GM18858 (cell line): ENCODE measurements around the gene TP63.

Experiments used
- ATAC-seq: cut with Tn5 transposase; IDR thresholded peaks from one replicate; pipeline ENCODE4 v1.9.1; 2021; ENCODE audit not compliant: unreplicated experiment

TP63 gene

DNA sequence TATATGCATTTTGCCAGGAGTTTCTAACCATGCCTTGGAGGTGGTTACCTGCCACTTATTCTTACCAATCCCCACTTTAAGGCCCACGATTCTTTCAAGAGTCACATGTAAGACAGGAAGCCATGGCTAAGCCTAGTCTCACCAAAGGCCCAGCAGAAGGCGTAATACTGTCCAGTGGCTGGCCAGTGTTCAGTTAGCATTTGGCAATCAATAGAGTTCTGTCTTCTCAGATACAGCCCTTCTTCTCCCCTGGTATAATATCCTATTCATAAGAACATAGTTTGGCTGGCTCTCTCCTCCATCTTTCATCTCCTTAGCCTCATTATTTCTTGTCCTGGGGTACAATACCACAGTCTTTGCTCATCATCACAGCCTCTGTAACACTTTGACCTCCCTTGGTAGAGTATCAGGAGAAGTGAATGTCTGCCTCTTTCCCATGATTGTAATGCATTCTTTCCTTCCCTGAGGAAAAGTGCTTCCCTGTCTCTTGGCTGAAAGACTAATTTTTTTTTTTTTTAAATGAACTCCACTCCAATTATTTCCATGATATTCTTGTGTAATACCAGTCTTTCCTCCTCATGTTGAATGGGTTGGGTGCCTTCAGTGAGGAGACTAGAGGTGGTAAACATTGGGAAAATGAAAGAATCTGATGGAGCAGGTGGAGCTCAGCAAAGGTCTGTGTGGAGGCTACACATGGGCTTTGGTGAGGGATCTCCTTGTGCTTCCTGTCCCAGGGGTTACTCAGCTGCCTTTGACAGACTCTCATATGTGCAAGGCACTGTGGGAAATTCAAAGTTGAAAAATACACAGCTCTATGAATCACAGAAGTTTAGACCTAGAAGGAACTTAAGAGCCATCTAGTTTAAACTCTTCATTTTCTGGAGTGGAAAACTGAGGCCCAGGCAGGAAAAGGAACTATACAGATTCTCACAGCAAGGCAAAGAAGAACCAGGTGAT, 271.3 kb downstream of the TP63 start:
- ATAC-seq: no peak

DNA sequence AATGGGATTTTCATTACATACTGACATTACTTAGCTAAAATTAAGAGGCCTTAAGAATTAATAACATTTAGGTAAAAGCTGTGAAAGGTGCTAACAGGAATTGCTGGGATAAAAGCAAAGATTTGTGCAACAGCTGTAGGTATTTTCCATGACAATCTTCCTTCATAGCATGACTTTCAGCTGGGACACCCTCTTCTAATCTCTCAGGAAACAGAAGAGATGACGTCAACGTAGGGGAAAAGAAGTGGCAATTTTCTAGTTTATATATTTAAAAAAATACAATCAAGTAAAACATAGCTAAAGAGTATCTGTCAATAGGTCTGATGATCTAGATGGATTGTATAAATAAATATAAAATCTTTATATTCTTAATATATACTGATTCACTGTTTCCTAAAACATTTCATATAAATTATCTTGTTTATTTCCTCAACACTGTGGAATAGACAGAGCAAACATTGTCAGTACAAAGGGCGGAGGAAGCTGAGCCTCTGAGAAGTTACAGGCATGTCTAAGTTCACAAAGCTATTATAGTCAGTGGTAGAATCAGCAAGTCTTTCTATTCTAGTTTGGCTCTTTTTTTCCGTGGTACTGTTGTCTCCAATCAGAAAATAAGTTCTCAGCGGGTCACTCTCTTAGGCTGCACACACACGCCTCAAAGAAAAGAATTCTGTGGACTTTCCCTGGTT, 272.5 kb downstream of the TP63 start:
- no peak for ATAC-seq

DNA sequence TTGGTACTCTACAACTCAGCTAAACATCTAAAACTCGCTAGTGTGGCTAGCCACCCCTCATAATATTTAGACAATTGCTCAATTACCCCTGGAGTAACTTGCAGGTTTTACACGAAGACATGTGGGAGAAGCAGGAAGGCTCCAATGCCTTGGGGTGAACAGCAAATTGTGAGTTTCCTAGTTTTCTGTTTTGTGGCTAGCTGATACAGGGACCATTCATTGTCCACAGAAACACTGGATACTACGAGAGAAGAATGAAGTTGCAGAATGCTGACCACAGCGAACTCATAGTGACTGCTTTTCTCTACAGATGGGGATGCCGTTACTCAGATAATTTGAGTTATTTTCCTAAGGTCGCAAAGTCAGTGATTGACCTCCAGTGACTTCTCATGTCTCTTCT, 276.6 kb downstream of the TP63 start:
- ATAC-seq: no peak

DNA sequence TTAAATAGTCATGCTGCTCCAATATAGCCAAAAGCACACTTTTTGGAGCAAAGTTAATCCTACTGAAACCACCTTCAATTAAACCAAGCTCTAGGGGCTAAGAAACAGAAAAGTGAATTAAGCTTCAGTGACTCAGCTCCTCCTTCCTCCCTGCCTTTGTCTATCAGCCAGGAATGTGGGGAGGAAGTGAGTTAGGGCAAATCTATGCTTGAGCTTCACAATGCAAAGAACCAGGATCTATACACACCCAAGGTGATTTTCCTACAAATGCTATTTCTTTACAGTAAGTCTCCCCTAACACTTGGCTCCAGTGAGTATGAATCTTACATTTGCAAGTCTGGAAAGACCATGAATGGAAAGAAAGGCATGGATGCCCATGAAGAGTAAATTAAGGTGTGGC, 277.5 kb downstream of the TP63 start:
- no peak for ATAC-seq

DNA sequence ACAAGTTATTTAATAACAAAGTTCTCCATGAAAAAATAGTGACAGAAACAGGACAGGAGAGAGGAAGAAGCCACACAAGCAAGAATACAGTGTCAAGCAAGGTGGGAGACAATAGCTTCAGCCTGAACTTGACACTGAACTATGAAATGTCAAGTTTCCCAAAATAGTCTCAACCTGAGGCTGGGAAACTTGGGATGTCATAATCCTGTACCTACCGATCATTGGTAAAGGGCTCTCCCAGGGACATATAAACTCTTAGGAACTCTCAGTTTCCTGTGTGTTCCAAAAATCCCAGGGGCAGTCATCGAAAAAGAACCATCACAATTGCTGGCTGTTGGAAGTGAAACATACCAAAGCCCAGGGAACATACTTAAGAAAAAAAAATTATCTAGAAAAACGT, 277.9 kb downstream of the TP63 start:
- no peak for ATAC-seq

DNA sequence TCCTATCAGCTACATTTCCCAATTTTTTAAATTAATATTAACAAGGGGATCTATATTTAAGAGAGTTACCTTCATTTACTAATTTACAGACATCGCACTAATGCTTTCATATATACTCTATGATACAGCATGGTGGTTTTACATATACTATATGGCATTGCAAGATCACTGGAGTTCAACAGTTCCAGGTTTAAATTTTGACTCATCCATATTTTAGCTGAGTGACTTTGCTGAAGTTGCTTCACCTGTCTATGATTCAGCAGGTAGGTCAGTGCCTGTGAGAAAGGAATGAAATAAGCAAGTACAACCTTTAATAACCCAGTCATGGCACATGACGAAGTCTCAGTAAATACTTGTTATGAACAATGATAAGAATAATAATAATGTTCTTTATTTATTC, 278.4 kb downstream of the TP63 start:
- no peak for ATAC-seq

DNA sequence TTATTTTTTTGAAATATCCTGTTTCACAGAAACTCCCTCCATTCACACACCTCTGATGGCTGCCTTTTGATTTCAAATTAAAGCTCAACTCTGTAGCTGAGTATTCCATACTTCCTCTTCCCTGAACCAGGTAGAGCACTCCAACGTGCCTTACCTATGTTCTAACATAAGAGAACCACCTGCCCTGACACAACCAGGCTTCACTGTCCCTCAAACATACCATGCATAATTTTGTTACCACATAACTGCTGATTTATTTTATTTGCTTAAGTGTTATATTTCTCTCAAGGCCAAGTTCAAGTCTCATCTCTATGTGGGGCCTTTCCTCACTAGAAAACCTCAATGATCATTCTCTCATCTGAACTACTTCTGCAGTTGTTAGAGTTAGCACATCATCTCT, 279.8 kb downstream of the TP63 start:
- ATAC-seq: no peak

DNA sequence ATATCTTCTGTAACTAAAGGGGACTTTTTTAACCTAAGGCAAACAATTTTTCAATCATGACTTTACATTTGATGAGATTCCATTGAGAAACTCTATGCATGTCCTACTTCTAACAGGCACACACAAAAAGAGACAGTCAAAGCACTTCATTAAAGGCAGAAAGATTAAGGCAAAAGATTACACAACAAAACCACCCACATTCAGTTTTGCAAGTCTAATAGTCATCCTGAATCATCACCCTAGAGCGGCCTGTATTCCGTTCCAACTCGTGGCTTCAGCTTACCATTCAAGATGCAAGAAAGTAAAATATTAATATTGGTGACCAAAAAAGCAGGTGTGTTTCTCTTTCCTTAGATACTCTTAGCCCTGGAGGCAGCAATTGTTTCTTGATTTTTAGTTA, 283.6 kb downstream of the TP63 start:
- no peak for ATAC-seq

DNA sequence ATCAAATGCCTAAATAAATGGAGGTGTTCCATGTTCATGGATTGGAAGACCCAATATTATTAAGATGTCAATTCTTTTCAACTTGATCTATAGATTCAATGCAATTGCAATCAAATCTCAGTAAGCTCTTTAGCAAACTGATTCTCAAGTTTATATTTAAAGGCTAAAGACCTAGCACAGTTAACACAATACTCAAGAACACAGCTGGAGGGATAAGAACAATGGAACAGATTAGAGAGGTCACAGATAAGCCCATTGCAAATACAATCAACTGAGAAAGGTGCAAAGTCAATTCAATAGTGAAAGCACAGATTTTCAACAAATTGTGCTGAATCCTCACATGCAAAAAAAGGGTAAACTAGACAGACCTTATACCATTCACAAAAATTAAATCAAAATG, 290.6 kb downstream of the TP63 start:
- ATAC-seq: no peak

DNA sequence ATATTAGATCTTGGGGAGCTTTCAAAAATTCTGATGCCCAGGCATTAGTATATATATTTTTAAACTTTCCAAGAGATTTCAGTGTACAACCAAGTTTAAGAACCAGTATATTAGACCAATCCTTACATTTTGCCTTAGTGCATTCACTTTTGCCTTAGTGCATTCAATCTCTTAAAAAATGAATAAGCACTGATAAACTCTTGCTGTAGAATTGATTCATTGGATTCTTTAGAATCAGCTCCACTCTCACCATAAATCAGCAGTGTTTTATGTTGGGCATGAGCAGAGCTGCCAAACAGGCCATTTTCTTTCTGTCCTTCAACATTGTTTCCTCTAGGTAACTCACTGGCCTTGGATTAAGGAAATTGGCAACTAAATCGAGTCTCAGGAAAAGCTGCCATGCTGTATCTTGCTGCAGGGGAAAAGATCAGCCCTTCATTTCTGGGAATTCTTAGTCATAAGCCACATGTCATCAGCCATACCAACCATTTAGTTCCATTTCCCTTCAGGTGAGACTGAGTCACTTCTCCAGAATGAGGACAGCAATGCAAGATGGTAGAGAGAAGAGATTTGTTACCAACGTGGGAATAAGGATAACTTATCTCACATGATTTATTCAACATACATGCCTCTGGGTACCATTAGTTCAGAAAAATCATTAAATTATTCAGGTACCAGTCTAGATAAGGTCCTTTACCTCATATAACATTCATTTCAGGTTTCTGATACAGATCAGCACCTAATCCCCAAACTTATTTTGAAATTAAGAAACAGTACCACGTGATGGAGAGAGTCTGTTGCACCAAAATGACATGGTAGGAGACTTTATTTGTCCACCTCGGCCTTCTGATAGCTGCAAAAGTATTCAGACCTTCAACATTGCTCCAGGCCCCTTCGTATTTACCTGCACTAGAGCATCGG, 297.0 kb downstream of the TP63 start:
- no peak for ATAC-seq

DNA sequence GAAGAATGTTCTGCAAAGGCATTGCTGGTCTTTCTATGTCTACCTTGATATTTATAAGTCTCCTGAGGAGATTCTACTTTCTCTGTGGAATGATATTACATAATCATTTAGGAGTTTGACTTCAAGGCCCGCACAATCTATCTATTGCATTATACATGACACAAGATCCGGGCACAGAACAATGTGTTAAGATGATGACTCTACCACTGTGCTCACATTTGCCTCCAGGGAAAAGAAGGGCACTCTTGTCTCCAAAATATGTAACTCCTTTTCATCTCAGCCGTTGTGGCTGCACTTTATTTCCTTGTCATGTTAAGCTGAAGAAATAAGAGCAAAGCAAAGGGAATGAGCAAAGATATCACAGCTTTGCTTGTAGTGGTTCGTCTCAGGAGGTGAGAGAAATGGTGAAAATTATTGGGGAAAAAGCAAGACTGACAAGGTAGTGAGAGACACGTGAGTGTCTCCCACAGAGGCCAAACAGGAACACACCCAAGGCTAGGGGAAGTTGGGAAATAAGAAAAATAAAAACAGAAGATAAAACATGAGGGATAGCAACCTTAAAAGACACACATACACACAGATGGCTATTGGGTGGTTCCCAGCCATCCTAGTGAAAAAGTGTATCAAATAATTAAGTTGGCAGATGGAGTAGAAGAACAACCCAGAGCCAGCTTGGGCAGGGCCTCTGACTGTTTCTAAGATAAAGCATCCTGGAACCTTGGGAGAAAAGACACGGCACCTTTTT, 305.2 kb downstream of the TP63 start:
- no peak for ATAC-seq

DNA sequence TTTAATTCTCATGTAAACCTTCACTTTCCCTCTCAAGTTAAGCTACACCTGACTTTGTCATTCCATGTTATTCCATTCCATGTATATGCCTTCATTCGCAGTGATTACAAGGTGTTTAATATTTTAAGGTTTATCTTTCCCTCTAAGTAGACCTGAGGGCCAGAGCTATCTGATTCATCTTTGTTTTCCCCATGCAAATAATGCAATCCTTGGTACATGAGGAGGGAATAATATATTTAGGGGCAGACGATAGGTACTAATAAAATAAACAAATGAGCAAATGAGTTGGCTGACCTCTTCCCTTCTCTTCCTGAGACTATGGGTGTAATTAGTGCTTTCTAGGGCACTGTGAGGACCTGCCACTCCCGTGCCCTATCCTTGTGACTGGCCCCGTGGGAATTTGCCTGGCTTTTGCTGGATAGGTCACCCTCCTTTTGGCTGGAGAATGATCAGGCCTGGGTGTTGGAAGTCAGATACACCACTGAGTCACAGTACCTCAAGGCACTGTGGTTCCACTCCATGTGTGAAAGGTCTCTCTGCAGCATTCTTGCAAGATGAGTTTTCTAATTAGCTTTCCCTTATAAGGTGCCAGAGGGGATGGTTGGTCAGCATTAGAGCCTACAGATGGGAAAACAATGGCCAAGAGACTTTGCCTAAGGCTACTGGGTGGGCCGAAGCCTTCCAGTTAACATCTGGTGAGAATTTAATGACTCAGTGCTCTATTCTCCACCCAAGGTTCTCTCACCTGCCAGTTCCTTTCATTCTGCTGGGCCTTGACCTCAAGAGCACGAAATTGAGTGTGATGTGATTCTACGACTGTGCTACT, 306.3 kb downstream of the TP63 start:
- no peak for ATAC-seq

DNA sequence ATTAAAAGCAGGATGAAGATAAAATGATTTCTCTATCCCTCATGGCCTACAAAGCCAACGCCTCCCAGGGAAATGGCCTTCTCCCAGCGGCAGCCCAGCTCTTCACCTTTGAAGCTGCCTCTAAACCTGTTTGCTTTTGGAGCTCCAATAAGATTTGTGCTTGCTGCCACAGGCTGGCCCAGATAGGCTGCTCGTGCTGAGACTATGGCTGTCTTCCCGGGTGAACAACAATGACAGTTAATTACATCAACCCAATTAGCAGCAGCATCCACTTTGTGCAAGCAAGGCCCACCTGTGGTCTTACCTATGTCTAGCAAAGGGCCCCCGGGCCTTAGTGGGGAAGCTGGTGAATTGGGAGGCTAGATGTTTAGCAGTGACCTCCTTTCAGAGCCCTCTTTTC, 309.9 kb downstream of the TP63 start:
- ATAC-seq: no peak

DNA sequence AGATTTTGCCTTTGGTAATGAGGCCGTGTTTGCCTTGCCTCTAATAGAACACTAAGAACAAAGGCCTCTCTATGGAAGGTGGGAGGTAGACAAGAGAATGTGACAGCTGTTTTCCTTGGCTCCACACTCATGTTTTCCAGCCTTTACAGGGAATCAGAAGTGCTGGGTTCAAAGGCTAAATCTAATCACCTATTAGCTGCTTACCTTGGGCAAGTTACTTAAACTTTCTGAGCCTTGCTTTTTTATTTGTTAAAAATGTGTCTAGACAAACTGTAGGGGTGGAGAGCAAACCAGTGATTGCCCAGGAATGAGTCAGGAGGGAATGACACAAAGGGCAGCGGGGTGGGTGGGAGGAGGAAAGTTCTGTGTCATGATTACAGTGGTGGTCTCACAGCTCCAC, 310.5 kb downstream of the TP63 start:
- no peak for ATAC-seq

DNA sequence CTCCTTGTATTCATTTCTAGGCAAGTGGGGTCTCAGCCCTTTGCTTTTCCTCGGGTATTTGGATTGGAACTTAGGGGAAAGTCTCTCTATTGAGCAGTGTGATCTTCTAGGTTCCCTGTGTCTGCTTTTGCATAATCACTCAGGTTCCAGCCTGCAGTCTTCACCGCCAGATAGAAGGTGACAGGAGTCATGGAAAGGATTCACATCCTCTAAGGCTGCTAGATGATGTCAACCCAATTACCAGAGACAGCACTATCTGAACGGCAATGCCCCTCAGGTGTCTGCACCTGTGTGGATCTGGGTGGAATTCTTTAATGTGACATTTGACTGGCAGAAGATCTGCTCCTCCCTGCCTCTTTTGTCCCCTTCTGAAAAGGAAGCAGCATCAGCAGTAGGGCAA, 311.8 kb downstream of the TP63 start:
- no peak for ATAC-seq

DNA sequence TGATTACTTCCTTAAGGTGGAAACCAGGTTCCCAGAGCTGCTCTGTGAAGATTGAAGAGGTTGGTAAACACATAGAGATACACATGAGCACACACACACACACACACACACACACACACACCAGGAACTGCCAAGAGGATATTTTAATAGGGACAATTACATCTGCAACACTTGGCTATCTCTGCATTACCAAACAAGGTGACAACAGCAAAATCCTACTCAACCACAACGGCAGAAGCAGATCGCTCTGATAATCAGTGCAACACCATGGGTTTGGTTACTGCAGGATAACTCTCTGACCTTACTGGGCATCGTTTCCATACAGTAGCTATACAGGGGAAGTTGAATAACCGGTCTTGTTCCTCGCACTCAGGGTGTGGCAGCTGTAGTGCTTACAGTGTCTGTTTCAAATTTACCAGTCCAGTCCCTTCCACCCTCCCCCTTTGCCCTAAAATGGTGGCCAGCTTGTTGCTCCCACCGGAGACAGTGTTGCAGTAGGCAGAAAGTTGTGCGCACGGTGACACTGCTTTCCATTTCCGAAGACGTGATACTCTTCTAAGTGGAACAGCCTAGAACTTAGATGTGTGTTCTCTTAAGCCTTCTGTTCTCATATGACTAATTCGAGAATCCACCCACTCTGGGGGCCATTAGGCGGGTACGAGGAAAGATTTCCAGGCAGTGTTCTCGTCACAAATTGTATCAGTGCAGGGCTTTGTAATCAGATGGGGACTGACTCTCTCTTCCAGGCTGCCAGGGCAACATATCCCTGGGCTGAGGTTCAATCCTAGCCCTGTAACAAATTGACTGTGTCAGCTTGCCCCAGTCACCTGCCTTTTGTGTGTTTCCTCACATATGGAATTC, 313.3 kb downstream of the TP63 start:
- ATAC-seq: no peak

DNA sequence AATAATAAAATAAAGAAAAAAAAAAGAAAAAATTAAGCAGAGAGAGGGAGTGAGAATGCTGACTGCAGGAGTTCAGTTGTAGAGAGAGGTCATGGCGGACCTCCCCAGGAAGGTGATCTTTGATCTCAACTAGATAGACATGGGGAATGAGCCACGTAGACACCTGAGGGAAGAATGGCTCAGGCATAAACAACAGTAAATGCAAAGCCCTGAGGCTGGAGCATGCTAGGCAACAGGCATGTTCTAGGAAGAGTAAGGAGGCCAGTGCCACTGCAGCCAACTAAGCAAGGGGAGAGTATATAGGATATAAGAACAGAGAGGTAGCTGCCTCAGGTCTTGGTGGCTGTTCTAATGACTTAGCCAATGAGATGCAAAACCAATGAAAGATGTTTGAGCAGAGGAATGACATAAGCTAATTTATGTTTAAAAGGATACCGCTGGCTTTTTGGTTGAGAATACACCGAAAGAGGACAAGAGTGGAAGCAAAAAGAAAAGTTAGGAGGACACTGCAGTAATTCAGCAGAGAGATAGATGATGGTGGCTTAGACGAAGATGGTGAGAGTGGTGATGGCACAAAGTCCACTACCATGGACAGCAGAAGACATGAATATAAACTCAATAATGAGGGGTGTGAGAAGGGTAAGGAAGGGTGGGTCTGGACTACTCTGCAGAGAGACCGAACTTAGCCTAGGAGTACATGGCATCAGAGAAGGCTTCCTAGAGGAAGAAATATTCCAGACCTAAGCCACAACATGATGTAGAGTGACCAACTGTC, 314.9 kb downstream of the TP63 start:
- ATAC-seq: no peak
